Transverse colon (tissue), 4 donors: ENCODE data around the gene PPP2R5B. TPM values are rescaled to one million over a fixed set of nuclear protein-coding genes. Genes with fewer than 3 reads are reported as not detected.

Experiments
- DNase-seq: peaks from one replicate; pipeline ENCODE4 v3.0.0-alpha.2; 2019
- H3K27ac ChIP-seq, 4 donors: fragments of 200-600 bp; sonication (generic); 2 replicates each; pipeline ENCODE4 v1.5.1; 2016 to 2018; ENCODE audit warnings: inconsistent platforms in 4 of 4
- H3K27me3 ChIP-seq: fragments of 200-600 bp; sonication (generic); 2 replicates; pipeline ENCODE4 v1.5.1; 2017; ENCODE audit warnings: inconsistent platforms
- H3K36me3 ChIP-seq, 4 donors: fragments of 200-600 bp; sonication (generic); 2 replicates each; pipeline ENCODE4 v1.5.1; 2017 to 2019; ENCODE audit warnings: inconsistent platforms in 4 of 4
- H3K4me1 ChIP-seq, 4 donors: fragments of 200-600 bp; sonication (generic); 2 replicates each; pipeline ENCODE4 v1.5.1; 2017 to 2020; ENCODE audit warnings: inconsistent platforms in 4 of 4
- H3K4me3 ChIP-seq, 4 donors: fragments of 200-600 bp; sonication (generic); 1 replicate in 1 of 4; 2 replicates in 3 of 4; pipeline versions ENCODE4 v1.5.1 to v1.6.1; 2017 to 2019; ENCODE audit warnings: inconsistent platforms in 4 of 4
- H3K9me3 ChIP-seq, 2 donors: fragments of 200-600 bp; sonication (generic); 2 replicates each; pipeline ENCODE4 v1.5.1; 2017 to 2019; ENCODE audit warnings: inconsistent platforms in 2 of 2
- CTCF ChIP-seq, 5 experiments: fragments of 200-600 bp in 3 of 5; fragments of 450-650 bp in 2 of 5; sonication (generic) in 3 of 5; IDR thresholded peaks; 1 replicate in 2 of 5; 2 replicates in 3 of 5; pipeline ENCODE4 v1.5.1; 2016 to 2017; ENCODE audit warnings: antibody characterized with exemption in 5 of 5, inconsistent platforms in 3 of 5, mild to moderate bottlenecking in 2 of 5, moderate library complexity in 1 of 5
- EP300 ChIP-seq: sonication (generic); formaldehyde crosslinking; IDR thresholded peaks from one replicate; pipeline ENCODE4 v1.6.1; 2017; ENCODE audit warnings: antibody characterized with exemption, low read depth
- POLR2A ChIP-seq: fragments of 450-650 bp; IDR thresholded peaks from one replicate; pipeline ENCODE4 v1.6.1; 2016; ENCODE audit warnings: antibody characterized with exemption, mild to moderate bottlenecking, moderate library complexity
- POLR2AphosphoS5 ChIP-seq, 3 donors: sonication (generic); formaldehyde crosslinking; IDR thresholded peaks; one replicate each; pipeline ENCODE4 v1.6.1; 2016; ENCODE audit warnings: antibody characterized with exemption in 3 of 3
- WGBS, 2 donors: methylation state at CpG; one replicate each; pipeline ENCODE4 v1.1.5; 2018; ENCODE audit warnings: low coverage in 1 of 2; 5-methylcytosine and 5-hydroxymethylcytosine counted together
- in situ Hi-C, 4 donors: fragments of 200-750 bp; cut with MboI; loops; one replicate each; pipeline versions ENCODE4 v1.15.0 to v1.15.1; 2017; ENCODE audit warnings: low sequenced_read_pairs in 3 of 4, low pct_ligation_motif_present in 1 of 4, low pct_unique_long_range_greater_than_20kb in 1 of 4
- intact Hi-C: fragments of 100-400 bp; cut with DNase I; formaldehyde crosslinking; loops from one replicate; pipeline ENCODE4 v1.15.1; 2023; ENCODE audit warnings: low total_unique reads
- total RNA-seq, 4 donors: library from RNA; depleted of rRNA; stranded (reverse); fragments of >200 nt; gene quantifications; one replicate each; pipeline ENCODE4 v1.1.0, GENCODE V29; 2016

PPP2R5B gene
- total RNA-seq, 4 donors from 2014 or later: 16.7 to 38.1 (median 26.8) TPM

- Histone ChIP-seq H3K27me3 (no peaks in the 10 kb centered on the region), H3K27ac (no peak overlapping the region), H3K9me3 (no peaks in the 10 kb centered on the region), H3K4me1 (no peaks in the 10 kb centered on the region), H3K36me3 (no peaks in the 10 kb centered on the region), H3K4me3 (no peak overlapping the region)
- no peak for TF ChIP-seq EP300
- TF ChIP-seq CTCF (IDR thresholded peaks at IDR 0.05): no peak
- no peak for TF ChIP-seq POLR2AphosphoS5 (IDR thresholded peaks at IDR 0.05)
- TF ChIP-seq POLR2A: no peak
- in situ Hi-C loops (no loop called here), intact Hi-C loops (no loop called here)
- 87 to 94% methylated on average over 3 to 5 of the region's 5 CpGs for WGBS, 2 donors
- DNase-seq: no peak
Measured at GRCh38 chr11:64963072-64963631, 38.7 kb downstream of the PPP2R5B start.

GRCh38 chr11:64967375-64967774 lies 42.9 kb downstream of the PPP2R5B start:
- in situ Hi-C loops: no loop called here
- TF ChIP-seq POLR2A (no peak), EP300 (no peak), CTCF (IDR thresholded peaks at IDR 0.05) (no peak), POLR2AphosphoS5 (IDR thresholded peaks at IDR 0.05) (no peak)

GRCh38 chr11:64969209-64969608 lies 44.7 kb downstream of the PPP2R5B start:
- WGBS, 2 donors: 13 to 32% methylated on average over 3 to 5 of the region's 5 CpGs
- in situ Hi-C loops (no loop called here), intact Hi-C loops (no loop called here)
- H3K36me3 ChIP-seq: no peaks in the 10 kb centered on the region
- H3K27ac ChIP-seq: peak overlapping the region; percentile 63 to 76 (median 70)
- H3K4me3 ChIP-seq: no peak overlapping the region
- DNase-seq: peak; percentile 20
- H3K9me3 ChIP-seq: no peaks in the 10 kb centered on the region
- no peaks in the 10 kb centered on the region for H3K27me3 ChIP-seq
- TF ChIP-seq EP300: no peak
- peak in 2 of 3 donors; percentile 14 to 41 for TF ChIP-seq POLR2AphosphoS5 (IDR thresholded peaks at IDR 0.05)
- peak in 1 of 5 experiments; percentile 31 for TF ChIP-seq CTCF (IDR thresholded peaks at IDR 0.05)
- TF ChIP-seq POLR2A: peak; percentile 45
- peaks cover 0 to 29% (median 17%) of the 10 kb centered on the region in 4 donors for H3K4me1 ChIP-seq

More at GRCh38 chr11:64967375-64967774, 42.9 kb downstream of the PPP2R5B start:
- Histone ChIP-seq H3K9me3 (no peaks in the 10 kb centered on the region), H3K27ac (no peak overlapping the region), H3K4me3 (no peak overlapping the region), H3K27me3 (no peaks in the 10 kb centered on the region), H3K4me1 (peaks cover 0 to 29% (median 16%) of the 10 kb centered on the region in 4 donors), H3K36me3 (no peaks in the 10 kb centered on the region)
- no peak for DNase-seq
- intact Hi-C loops: no loop called here
- 77 to 87% methylated on average over 3 of the region's 3 CpGs for WGBS, 2 donors

- intact Hi-C loops: no loop called here
- TF ChIP-seq EP300 (no peak), POLR2AphosphoS5 (IDR thresholded peaks at IDR 0.05) (peak in 2 of 3 donors; percentile 17 to 58)
- peak overlapping the region; percentile 50 to 66 (median 61) for H3K27ac ChIP-seq
- H3K9me3 ChIP-seq: no peaks in the 10 kb centered on the region
- in situ Hi-C loops: no loop called here
- peak; percentile 50 for DNase-seq
- H3K27me3 ChIP-seq: no peaks in the 10 kb centered on the region
- 59 to 83% methylated on average over 3 to 8 of the region's 8 CpGs for WGBS, 2 donors
- peaks cover 0 to 29% (median 17%) of the 10 kb centered on the region in 4 donors for H3K4me1 ChIP-seq
- no peaks in the 10 kb centered on the region for H3K36me3 ChIP-seq
- no peak overlapping the region for H3K4me3 ChIP-seq
Measured at GRCh38 chr11:64970731-64971151, 46.3 kb downstream of the PPP2R5B start.
